GM18951 (cell line): ENCODE data around the gene DDX27.

Experiments used
- POLR2A ChIP-seq: IDR thresholded peaks from 4 replicates; pipeline ENCODE4 v1.6.1; 2011; ENCODE audit warnings: mild to moderate bottlenecking; ENCODE audit not compliant: insufficient read length, insufficient read depth; ENCODE audit errors: extremely low read depth
- in situ Hi-C: fragments of 300-500 bp; cut with MboI; formaldehyde crosslinking; loops from one replicate; pipeline ENCODE4 v1.12.0; 2022; ENCODE audit warnings: low sequenced_read_pairs, mixed read lengths, inconsistent platforms; ENCODE audit not compliant: unreplicated experiment

Gene DDX27

GRCh38 chr20:49219924-49220831 is 962 bp downstream of the DDX27 start:
- in situ Hi-C loops, result no loop called here

GRCh38 chr20:49225896-49226295 is 6.7 kb downstream of the DDX27 start:
- in situ Hi-C loops, result no loop called here
- TF ChIP-seq POLR2A, result no peak

More at GRCh38 chr20:49219924-49220831, 962 bp downstream of the DDX27 start:
- TF ChIP-seq POLR2A, result no peak

GRCh38 chr20:49228676-49229075 is 9.5 kb downstream of the DDX27 start:
- in situ Hi-C loops, result no loop called here
- no peak for TF ChIP-seq POLR2A

DNA sequence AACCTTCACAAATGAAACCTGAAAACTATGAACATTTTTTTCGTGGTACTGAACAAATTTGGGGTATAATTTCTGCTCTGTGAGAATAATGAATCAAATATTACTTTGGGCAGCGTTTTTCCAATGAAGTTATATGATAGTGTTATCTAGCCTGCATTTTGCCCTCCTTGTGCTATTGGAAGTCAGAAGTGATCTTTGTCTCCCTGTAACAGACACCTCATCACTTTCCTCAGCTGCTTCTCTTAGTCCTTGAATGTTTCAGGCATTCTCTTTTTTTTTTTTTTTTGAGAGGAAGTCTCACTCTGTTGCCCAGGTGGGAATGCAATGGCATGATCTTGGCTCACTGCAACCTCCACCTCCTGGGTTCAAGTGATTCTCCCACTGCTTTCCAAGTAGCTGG is 10.2 kb downstream of the DDX27 start:
- in situ Hi-C loops, result no loop called here
- no peak for TF ChIP-seq POLR2A

GRCh38 chr20:49230021-49230420 is 10.8 kb downstream of the DDX27 start:
- TF ChIP-seq POLR2A, result no peak
- in situ Hi-C loops, result no loop called here

DNA sequence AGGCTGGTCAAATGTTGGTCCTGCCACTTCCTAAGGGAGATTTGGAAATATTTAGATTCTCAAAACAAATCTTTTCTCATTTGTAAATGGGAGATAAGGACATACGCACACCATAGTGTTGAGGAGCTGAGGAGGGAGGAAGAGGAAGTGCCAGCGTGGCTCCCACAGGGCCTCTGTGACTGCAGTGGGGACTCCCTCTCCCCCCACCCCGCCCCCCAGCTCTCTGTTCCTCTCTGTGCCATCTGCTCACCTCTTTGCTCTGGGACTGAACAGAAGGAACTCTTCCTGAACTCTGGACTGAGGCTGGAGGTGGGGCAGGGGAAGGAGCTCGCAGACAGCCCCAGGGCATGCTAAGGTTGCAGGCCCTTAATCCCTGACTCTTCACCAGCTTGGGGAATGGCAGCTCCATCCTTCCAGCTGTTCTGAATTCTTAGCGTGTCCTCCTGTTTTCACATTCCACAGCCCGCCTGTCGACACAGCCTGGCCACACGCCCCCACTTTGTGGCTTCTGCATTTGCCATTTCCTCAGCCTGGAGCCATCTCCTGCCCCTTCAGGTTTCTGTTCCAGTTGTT is 11.4 kb downstream of the DDX27 start:
- in situ Hi-C loops, result no loop called here
- no peak for TF ChIP-seq POLR2A

DNA sequence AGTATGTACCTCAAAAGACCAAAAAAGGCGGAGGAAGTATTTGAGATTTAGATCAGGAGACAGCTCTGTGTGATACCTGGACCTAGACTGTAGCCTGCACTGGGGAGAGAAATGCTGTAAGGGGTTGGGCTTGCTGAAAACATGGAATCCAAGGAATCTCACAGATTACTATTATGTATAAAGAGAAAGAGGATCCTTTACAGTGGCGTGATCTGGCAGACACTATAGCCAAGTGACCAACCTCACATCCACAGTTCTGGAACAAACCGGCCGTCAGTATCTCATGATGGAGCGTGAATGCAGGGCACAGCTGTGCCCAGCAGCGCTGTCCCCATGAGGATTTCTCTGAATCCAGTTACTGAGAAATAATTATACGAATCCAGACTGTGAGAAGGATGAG is 12.3 kb downstream of the DDX27 start:
- in situ Hi-C loops, result no loop called here
- no peak for TF ChIP-seq POLR2A

GRCh38 chr20:49233226-49233625 is 14.0 kb downstream of the DDX27 start:
- in situ Hi-C loops, result no loop called here

GRCh38 chr20:49234831-49235230 is 15.6 kb downstream of the DDX27 start:
- in situ Hi-C loops, result no loop called here

More at GRCh38 chr20:49233226-49233625, 14.0 kb downstream of the DDX27 start:
- TF ChIP-seq POLR2A, result no peak

GRCh38 chr20:49236301-49236700 is 17.1 kb downstream of the DDX27 start:
- in situ Hi-C loops, result no loop called here
- no peak for TF ChIP-seq POLR2A

More at GRCh38 chr20:49234831-49235230, 15.6 kb downstream of the DDX27 start:
- TF ChIP-seq POLR2A, result no peak

- no peak for TF ChIP-seq POLR2A
- in situ Hi-C loops, result no loop called here
Observed at GRCh38 chr20:49237531-49237930, 18.3 kb downstream of the DDX27 start.

DNA sequence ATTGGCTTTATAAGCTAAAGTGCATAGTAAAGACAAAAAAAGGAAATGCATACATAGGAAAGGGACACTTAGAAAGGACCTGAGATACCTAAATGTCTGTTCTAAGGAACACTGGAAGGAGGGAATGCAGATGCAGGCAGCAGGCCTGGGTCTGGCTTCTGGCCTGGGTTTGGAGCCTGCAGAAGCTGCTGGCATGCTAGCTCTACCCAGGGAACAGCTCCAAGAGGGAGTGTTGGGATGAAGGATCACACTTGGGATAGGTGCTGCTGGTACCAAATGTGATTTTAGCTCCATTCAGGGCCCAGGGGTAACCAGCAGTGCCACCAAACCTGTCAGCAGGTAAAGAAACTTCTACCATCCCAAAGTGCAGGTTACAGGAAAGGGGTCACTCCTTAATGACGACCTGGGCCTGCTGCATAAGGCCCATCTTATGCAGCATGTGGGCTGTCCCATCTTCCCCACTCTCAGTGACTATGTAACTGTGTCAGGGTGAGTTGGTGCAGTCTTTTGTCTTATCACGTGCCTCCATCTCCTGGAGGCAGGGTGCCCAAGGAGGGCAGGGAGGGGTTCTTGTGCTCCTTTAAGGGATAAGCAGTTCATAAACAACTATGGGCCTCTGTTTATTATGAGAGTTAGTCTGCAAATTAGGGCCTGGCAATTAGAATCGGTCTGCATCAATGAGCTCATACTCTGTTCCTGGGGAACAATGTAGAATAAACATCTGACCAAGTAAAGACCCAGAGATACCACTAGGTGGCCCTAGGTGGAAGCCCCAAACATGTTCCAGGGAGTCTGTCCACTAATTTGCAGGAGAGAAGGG is 26.9 kb downstream of the DDX27 start:
- in situ Hi-C loops, result no loop called here
- TF ChIP-seq POLR2A, result no peak

DNA sequence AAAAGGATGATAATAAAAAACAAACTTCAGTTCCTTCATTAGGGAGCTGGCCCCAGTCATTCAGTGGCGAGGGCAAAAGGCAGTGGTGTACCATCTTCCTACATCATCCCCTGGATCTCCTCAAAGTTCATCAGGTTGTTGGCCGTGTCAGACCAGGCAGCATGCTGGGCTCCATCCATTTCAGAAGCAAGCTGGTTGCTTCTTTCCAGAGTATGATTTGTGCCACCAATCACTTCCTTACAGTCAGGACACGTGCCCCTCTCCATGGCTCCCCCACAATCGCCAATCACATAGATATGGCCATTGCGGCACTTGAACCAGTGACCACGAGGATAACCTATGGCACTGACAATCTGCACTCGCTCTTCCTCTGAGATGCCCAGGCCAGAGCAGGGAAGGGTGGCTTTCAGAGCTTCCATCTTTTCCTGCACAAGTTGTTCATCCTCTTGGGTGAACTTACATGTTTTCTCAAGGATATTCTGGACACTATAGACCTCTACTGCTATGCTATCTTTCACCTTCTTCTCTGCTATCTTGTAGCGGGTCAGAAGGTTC is 28.0 kb downstream of the DDX27 start:
- no peak for TF ChIP-seq POLR2A
- in situ Hi-C loops, result no loop called here

DNA sequence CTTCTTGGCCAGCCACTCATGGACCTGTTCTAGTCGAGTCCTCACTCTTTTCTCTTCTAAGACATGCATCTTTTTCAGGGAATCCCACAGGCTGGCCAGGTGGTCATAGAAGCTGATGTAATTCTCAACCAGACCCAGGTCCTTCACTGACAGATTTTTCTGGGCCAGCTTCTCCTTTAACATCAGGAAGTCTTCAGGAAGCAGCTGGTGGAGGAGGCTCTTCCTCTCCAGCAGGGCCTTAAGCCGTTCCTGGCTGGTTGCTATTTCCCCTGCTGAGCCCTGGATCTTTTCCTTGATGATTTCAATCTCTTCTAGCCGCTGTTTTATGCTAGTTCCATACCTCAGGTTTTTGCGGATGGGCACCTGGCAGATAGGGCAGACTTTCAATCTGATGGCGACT is 28.6 kb downstream of the DDX27 start:
- in situ Hi-C loops, result no loop called here
- TF ChIP-seq POLR2A, result no peak
